ENCODE measurements around the gene ISM1. TPM values are rescaled to one million over a fixed set of nuclear protein-coding genes. Genes with fewer than 3 reads are reported as not detected.
A peak's percentile ranks its signal among the peaks of the same experiment; 100 is the strongest.

The ISM1 gene
- total and polyA plus RNA-seq, 2 of the 13 experiments (the other 11 are each of a cell fraction or from before 2014, with no cell fraction given): 0.40 to 1.4 TPM

GRCh38 chr20:13286052-13286451, 65.0 kb downstream of the ISM1 start (continued):
- no peak for TF ChIP-seq RERE (CRISPR knock-in tag; IDR thresholded peaks at IDR 0.05; ENCODE audit: low read depth)
- TF ChIP-seq MEIS2 (CRISPR knock-in tag; IDR thresholded peaks at IDR 0.05): no peak
- TF ChIP-seq ZNF709 (CRISPR knock-in tag; IDR thresholded peaks at IDR 0.05): no peak
- no peak for TF ChIP-seq MIER2 (CRISPR knock-in tag; IDR thresholded peaks at IDR 0.05)
- no peak for TF ChIP-seq ZNF800 (CRISPR knock-in tag; IDR thresholded peaks at IDR 0.05)

GRCh38 chr20:13286607-13287006, 65.5 kb downstream of the ISM1 start:
- H3K27ac ChIP-seq (ENCODE audit: extremely low read length, insufficient read depth, low read length): no peak overlapping the region
- DNase-seq (ENCODE audit: low spot score): no peak
- H3K4me1 ChIP-seq (ENCODE audit: insufficient read depth, low read length): peaks cover 10% of the 10 kb centered on the region
- H2AFZ ChIP-seq (ENCODE audit: low read length): no peak overlapping the region
- H3K9me3 ChIP-seq (ENCODE audit: low read length): no peaks in the 10 kb centered on the region
- in situ Hi-C loops (cut with HindIII; ENCODE audit: extremely low pct_ligation_motif_present, low pct_unique_long_range_greater_than_20kb): loop anchor here (25.0 kb wide), 1 partner anchor 324 kb away; no protein-coding TSS in a partner anchor
- H4K20me1 ChIP-seq (ENCODE audit: insufficient read depth, low read length): no peaks in the 10 kb centered on the region
- ChIA-PET CTCF (ENCODE audit: low intra/inter-chr PET ratio, low total read pairs) (no interaction called here), POLR2A (no interaction called here)
- H3K36me3 ChIP-seq (replicated peaks in 1 of 2; ENCODE audit: control insufficient read depth in 1 of 2, insufficient read depth in 2 of 2, low read length in 2 of 2): no peaks in the 10 kb centered on the region
- H3K79me2 ChIP-seq (ENCODE audit: insufficient read depth, low read length): no peaks in the 10 kb centered on the region
- ATAC-seq: 0 out of 3 replicates have a peak, but pooled peaks have one; percentile 19
- no peak overlapping the region for H3K4me2 ChIP-seq (ENCODE audit: low read depth, low read length)
- no TSS peak for BruUV-seq (replicated peaks)
- H3K4me3 ChIP-seq (replicated peaks in 1 of 3; ENCODE audit: insufficient read depth in 1 of 3, low read depth in 2 of 3, low read length in 3 of 3): no peak overlapping the region
- no peaks in the 10 kb centered on the region; a peak in 1 of 5 replicates for H3K27me3 ChIP-seq (ENCODE audit: control insufficient read depth in 1 of 2, insufficient read depth in 2 of 2, low read length in 2 of 2)
- no peak overlapping the region for H3K9ac ChIP-seq (ENCODE audit: insufficient read depth, low read depth, low read length)
- FAIRE-seq: no peak
- intact Hi-C loops (cut with micrococcal nuclease; ENCODE audit: unreplicated experiment): no loop called here
- WGBS (ENCODE audit: low lambda C conversion rate): 86% methylated on average over 7 of the region's 7 CpGs
- no peak for TF ChIP-seq PHF5A (CRISPR knock-in tag; IDR thresholded peaks at IDR 0.05; ENCODE audit: low read depth, unreplicated experiment)
- no peak for TF ChIP-seq ZNF879 (CRISPR knock-in tag; IDR thresholded peaks at IDR 0.05)
- TF ChIP-seq ZNF550 (CRISPR knock-in tag; IDR thresholded peaks at IDR 0.05; ENCODE audit: borderline replicate concordance): no peak
- no peak for TF ChIP-seq TARDBP (CRISPR knock-in tag; IDR thresholded peaks at IDR 0.05)
- no peak for TF ChIP-seq YEATS4 (CRISPR knock-in tag; IDR thresholded peaks at IDR 0.05; ENCODE audit: borderline replicate concordance)
- TF ChIP-seq ZNF382 (CRISPR knock-in tag; IDR thresholded peaks at IDR 0.05; ENCODE audit: borderline replicate concordance): no peak
- no peak for TF ChIP-seq SNAPC2 (CRISPR knock-in tag; IDR thresholded peaks at IDR 0.05)
- TF ChIP-seq PCBP1 (IDR thresholded peaks at IDR 0.05; ENCODE audit: borderline replicate concordance, low read depth, low read length): no peak
- TF ChIP-seq ZNF3 (CRISPR knock-in tag; IDR thresholded peaks at IDR 0.05): no peak
- no peak for TF ChIP-seq U2AF2 (IDR thresholded peaks at IDR 0.05; ENCODE audit: low read depth, low read length)
- TF ChIP-seq ZNF33B (CRISPR knock-in tag; IDR thresholded peaks at IDR 0.05): no peak
- no peak for TF ChIP-seq ZNF558 (CRISPR knock-in tag; IDR thresholded peaks at IDR 0.05; ENCODE audit: borderline replicate concordance)
- no peak for TF ChIP-seq GTF2F1 (IDR thresholded peaks at IDR 0.05; ENCODE audit: low read length)
- no peak for TF ChIP-seq MBNL3 (CRISPR knock-in tag; conservative IDR thresholded peaks at IDR 0.05)

Measured in HepG2 (cell line).